ENCODE measurements around the gene AQP1.

Gene AQP1

GRCh38 chr7:30911133-30911532 is 520 bp upstream of the AQP1 start (continued):
- TF ChIP-seq ZFP3 (CRISPR knock-in tag; IDR thresholded peaks at IDR 0.05) (no peak), ARNTL (CRISPR knock-in tag; IDR thresholded peaks at IDR 0.05; ENCODE audit: borderline replicate concordance, low read depth) (no peak), ZC3H10 (CRISPR knock-in tag; IDR thresholded peaks at IDR 0.05) (no peak)

- no peak for ATAC-seq
- TF ChIP-seq PATZ1 (CRISPR knock-in tag; IDR thresholded peaks at IDR 0.05; ENCODE audit: borderline replicate concordance): no peak
- no peak for TF ChIP-seq ZNF8 (CRISPR knock-in tag; IDR thresholded peaks at IDR 0.05)
- TF ChIP-seq ZNF565 (CRISPR knock-in tag; conservative IDR thresholded peaks at IDR 0.05; ENCODE audit: low read depth): no peak
- no peak for TF ChIP-seq ARNTL (CRISPR knock-in tag; IDR thresholded peaks at IDR 0.05; ENCODE audit: borderline replicate concordance, low read depth)
- TF ChIP-seq GLIS3 (CRISPR knock-in tag; IDR thresholded peaks at IDR 0.05): no peak
- no peak for TF ChIP-seq PPARA (CRISPR knock-in tag; IDR thresholded peaks at IDR 0.05; ENCODE audit: borderline replicate concordance)
- no peak for TF ChIP-seq ZNF70 (CRISPR knock-in tag; IDR thresholded peaks at IDR 0.05)
- TF ChIP-seq TOX (CRISPR knock-in tag; IDR thresholded peaks at IDR 0.05; ENCODE audit: borderline replicate concordance): no peak
- no peak for TF ChIP-seq CSDC2 (CRISPR knock-in tag; IDR thresholded peaks at IDR 0.05)
- no peak for TF ChIP-seq ZFP30 (CRISPR knock-in tag; IDR thresholded peaks at IDR 0.05)
- no peak for TF ChIP-seq CSRNP3 (CRISPR knock-in tag; IDR thresholded peaks at IDR 0.05)
- TF ChIP-seq ZFP3 (CRISPR knock-in tag; IDR thresholded peaks at IDR 0.05): no peak
- TF ChIP-seq BACH2 (CRISPR knock-in tag; IDR thresholded peaks at IDR 0.05; ENCODE audit: borderline replicate concordance): no peak
- no peak for TF ChIP-seq TSHZ2 (CRISPR knock-in tag; IDR thresholded peaks at IDR 0.05)
- TF ChIP-seq TCF4 (CRISPR knock-in tag; IDR thresholded peaks at IDR 0.05; ENCODE audit: borderline replicate concordance): no peak
- TF ChIP-seq SNAI2 (CRISPR knock-in tag; IDR thresholded peaks at IDR 0.05): no peak
Observed at GRCh38 chr7:30912021-30912730, 523 bp downstream of the AQP1 start.

GRCh38 chr7:30912731-30912985 is 1.0 kb downstream of the AQP1 start:
- no peak for TF ChIP-seq RARB (CRISPR knock-in tag; IDR thresholded peaks at IDR 0.05)
- ATAC-seq: no peak

GRCh38 chr7:30912986-30913811 is 1.5 kb downstream of the AQP1 start:
- TF ChIP-seq ISL1 (CRISPR knock-in tag; IDR thresholded peaks at IDR 0.05): no peak
- TF ChIP-seq TOX (CRISPR knock-in tag; IDR thresholded peaks at IDR 0.05; ENCODE audit: borderline replicate concordance): no peak
- no peak for TF ChIP-seq PPARA (CRISPR knock-in tag; IDR thresholded peaks at IDR 0.05; ENCODE audit: borderline replicate concordance)
- peak; percentile 66; the same call in 1 of the 2 replicates for TF ChIP-seq TCF4 (CRISPR knock-in tag; IDR thresholded peaks at IDR 0.05; ENCODE audit: borderline replicate concordance)
- ATAC-seq: peak; percentile 3; the same call in 1 of the 3 replicates

GRCh38 chr7:30913821-30914515 is 2.3 kb downstream of the AQP1 start:
- ATAC-seq: no peak
- no peak for TF ChIP-seq CSRNP3 (CRISPR knock-in tag; IDR thresholded peaks at IDR 0.05)
- TF ChIP-seq SNAI2 (CRISPR knock-in tag; IDR thresholded peaks at IDR 0.05): no peak
- TF ChIP-seq ZNF8 (CRISPR knock-in tag; IDR thresholded peaks at IDR 0.05): no peak
- TF ChIP-seq TCF4 (CRISPR knock-in tag; IDR thresholded peaks at IDR 0.05; ENCODE audit: borderline replicate concordance): no peak
- TF ChIP-seq ARNTL (CRISPR knock-in tag; IDR thresholded peaks at IDR 0.05; ENCODE audit: borderline replicate concordance, low read depth): no peak
- TF ChIP-seq ZNF70 (CRISPR knock-in tag; IDR thresholded peaks at IDR 0.05): no peak
- no peak for TF ChIP-seq ESRRG (CRISPR knock-in tag; IDR thresholded peaks at IDR 0.05)
- no peak for TF ChIP-seq ISL1 (CRISPR knock-in tag; IDR thresholded peaks at IDR 0.05)
- no peak for TF ChIP-seq OSR1 (CRISPR knock-in tag; IDR thresholded peaks at IDR 0.05)
- TF ChIP-seq ZNF565 (CRISPR knock-in tag; conservative IDR thresholded peaks at IDR 0.05; ENCODE audit: low read depth): no peak
- TF ChIP-seq TSHZ2 (CRISPR knock-in tag; IDR thresholded peaks at IDR 0.05): no peak
